ENCODE results near the gene SLC27A5. TPM values are rescaled to one million over a fixed set of nuclear protein-coding genes. Genes with fewer than 3 reads are reported as not detected.

Gene SLC27A5
- total and polyA plus RNA-seq, 9 of the 15 experiments (the other 6 are each of a cell fraction or from before 2014, with no cell fraction given) = 42.2 to 318 (median 64.7) TPM

DNA sequence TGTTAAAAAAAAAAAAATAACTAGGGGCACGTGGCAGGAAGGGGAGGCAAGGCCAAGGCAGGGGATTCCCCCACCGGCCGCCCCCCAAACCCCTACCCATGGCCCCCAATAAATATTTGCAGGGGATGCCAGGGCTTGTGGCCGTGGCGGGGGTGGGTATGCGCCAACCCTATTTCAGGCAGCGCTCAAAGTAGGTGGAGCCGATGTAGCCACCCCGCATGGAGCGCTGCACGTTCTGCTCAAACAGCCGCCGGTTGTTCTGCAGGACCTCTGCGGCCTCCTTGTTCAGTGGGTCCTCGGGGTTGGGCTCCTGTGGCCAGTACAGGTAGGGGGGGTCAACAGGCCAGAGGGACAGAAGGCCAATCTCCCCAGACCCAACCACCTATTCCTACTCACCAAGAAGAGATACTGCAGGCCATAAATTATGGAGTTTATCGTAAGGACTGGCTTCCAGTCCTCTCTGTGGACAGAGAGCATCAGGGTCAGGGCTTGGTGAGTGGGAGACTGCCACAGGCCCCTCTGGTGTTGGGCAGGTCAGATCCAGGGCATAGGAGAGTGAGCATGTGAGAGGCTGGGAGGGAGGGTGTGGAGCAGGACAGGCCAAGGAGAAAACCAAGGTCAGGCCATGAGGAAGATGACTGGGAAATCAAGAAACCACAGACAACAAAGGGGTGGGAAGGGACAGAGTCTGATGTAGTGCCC, 44.3 kb upstream of the SLC27A5 start (continued):
- TF ChIP-seq, protein P1, sequence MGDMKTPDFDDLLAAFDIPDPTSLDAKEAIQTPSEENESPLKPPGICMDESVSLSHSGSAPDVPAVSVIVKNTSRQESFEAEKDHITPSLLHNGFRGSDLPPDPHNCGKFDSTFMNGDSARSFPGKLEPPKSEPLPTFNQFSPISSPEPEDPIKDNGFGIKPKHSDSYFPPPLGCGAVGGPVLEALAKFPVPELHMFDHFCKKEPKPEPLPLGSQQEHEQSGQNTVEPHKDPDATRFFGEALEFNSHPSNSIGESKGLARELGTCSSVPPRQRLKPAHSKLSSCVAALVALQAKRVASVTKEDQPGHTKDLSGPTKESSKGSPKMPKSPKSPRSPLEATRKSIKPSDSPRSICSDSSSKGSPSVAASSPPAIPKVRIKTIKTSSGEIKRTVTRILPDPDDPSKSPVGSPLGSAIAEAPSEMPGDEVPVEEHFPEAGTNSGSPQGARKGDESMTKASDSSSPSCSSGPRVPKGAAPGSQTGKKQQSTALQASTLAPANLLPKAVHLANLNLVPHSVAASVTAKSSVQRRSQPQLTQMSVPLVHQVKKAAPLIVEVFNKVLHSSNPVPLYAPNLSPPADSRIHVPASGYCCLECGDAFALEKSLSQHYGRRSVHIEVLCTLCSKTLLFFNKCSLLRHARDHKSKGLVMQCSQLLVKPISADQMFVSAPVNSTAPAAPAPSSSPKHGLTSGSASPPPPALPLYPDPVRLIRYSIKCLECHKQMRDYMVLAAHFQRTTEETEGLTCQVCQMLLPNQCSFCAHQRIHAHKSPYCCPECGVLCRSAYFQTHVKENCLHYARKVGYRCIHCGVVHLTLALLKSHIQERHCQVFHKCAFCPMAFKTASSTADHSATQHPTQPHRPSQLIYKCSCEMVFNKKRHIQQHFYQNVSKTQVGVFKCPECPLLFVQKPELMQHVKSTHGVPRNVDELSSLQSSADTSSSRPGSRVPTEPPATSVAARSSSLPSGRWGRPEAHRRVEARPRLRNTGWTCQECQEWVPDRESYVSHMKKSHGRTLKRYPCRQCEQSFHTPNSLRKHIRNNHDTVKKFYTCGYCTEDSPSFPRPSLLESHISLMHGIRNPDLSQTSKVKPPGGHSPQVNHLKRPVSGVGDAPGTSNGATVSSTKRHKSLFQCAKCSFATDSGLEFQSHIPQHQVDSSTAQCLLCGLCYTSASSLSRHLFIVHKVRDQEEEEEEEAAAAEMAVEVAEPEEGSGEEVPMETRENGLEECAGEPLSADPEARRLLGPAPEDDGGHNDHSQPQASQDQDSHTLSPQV (IDR thresholded peaks at IDR 0.05) = no peak
- TF ChIP-seq CEBPB (tag; IDR thresholded peaks at IDR 0.05) (no peak), ZNF316 (IDR thresholded peaks at IDR 0.05) (no peak), RBFOX2 (IDR thresholded peaks at IDR 0.05; ENCODE audit: low read depth, low read length) (peak; percentile 55; the same call in 1 of the 2 replicates), KDM1A (IDR thresholded peaks at IDR 0.05) (no peak), KHSRP (IDR thresholded peaks at IDR 0.05) (no peak), ZNF699 (CRISPR knock-in tag; IDR thresholded peaks at IDR 0.05; ENCODE audit: insufficient replicate concordance) (no peak), ELF4 (CRISPR knock-in tag; IDR thresholded peaks at IDR 0.05) (no peak)
- TF ChIP-seq, protein P2, sequence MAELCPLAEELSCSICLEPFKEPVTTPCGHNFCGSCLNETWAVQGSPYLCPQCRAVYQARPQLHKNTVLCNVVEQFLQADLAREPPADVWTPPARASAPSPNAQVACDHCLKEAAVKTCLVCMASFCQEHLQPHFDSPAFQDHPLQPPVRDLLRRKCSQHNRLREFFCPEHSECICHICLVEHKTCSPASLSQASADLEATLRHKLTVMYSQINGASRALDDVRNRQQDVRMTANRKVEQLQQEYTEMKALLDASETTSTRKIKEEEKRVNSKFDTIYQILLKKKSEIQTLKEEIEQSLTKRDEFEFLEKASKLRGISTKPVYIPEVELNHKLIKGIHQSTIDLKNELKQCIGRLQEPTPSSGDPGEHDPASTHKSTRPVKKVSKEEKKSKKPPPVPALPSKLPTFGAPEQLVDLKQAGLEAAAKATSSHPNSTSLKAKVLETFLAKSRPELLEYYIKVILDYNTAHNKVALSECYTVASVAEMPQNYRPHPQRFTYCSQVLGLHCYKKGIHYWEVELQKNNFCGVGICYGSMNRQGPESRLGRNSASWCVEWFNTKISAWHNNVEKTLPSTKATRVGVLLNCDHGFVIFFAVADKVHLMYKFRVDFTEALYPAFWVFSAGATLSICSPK (IDR thresholded peaks at IDR 0.05; ENCODE audit: borderline replicate concordance) = no peak
- TF ChIP-seq, protein P3, sequence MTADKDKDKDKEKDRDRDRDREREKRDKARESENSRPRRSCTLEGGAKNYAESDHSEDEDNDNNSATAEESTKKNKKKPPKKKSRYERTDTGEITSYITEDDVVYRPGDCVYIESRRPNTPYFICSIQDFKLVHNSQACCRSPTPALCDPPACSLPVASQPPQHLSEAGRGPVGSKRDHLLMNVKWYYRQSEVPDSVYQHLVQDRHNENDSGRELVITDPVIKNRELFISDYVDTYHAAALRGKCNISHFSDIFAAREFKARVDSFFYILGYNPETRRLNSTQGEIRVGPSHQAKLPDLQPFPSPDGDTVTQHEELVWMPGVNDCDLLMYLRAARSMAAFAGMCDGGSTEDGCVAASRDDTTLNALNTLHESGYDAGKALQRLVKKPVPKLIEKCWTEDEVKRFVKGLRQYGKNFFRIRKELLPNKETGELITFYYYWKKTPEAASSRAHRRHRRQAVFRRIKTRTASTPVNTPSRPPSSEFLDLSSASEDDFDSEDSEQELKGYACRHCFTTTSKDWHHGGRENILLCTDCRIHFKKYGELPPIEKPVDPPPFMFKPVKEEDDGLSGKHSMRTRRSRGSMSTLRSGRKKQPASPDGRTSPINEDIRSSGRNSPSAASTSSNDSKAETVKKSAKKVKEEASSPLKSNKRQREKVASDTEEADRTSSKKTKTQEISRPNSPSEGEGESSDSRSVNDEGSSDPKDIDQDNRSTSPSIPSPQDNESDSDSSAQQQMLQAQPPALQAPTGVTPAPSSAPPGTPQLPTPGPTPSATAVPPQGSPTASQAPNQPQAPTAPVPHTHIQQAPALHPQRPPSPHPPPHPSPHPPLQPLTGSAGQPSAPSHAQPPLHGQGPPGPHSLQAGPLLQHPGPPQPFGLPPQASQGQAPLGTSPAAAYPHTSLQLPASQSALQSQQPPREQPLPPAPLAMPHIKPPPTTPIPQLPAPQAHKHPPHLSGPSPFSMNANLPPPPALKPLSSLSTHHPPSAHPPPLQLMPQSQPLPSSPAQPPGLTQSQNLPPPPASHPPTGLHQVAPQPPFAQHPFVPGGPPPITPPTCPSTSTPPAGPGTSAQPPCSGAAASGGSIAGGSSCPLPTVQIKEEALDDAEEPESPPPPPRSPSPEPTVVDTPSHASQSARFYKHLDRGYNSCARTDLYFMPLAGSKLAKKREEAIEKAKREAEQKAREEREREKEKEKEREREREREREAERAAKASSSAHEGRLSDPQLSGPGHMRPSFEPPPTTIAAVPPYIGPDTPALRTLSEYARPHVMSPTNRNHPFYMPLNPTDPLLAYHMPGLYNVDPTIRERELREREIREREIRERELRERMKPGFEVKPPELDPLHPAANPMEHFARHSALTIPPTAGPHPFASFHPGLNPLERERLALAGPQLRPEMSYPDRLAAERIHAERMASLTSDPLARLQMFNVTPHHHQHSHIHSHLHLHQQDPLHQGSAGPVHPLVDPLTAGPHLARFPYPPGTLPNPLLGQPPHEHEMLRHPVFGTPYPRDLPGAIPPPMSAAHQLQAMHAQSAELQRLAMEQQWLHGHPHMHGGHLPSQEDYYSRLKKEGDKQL (CRISPR knock-in tag; IDR thresholded peaks at IDR 0.05; ENCODE audit: borderline replicate concordance) = no peak
- TF ChIP-seq, protein P4, sequence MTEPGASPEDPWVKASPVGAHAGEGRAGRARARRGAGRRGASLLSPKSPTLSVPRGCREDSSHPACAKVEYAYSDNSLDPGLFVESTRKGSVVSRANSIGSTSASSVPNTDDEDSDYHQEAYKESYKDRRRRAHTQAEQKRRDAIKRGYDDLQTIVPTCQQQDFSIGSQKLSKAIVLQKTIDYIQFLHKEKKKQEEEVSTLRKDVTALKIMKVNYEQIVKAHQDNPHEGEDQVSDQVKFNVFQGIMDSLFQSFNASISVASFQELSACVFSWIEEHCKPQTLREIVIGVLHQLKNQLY (CRISPR knock-in tag; conservative IDR thresholded peaks at IDR 0.05) = no peak
- TF ChIP-seq, protein P5, sequence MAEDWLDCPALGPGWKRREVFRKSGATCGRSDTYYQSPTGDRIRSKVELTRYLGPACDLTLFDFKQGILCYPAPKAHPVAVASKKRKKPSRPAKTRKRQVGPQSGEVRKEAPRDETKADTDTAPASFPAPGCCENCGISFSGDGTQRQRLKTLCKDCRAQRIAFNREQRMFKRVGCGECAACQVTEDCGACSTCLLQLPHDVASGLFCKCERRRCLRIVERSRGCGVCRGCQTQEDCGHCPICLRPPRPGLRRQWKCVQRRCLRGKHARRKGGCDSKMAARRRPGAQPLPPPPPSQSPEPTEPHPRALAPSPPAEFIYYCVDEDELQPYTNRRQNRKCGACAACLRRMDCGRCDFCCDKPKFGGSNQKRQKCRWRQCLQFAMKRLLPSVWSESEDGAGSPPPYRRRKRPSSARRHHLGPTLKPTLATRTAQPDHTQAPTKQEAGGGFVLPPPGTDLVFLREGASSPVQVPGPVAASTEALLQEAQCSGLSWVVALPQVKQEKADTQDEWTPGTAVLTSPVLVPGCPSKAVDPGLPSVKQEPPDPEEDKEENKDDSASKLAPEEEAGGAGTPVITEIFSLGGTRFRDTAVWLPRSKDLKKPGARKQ (CRISPR knock-in tag; IDR thresholded peaks at IDR 0.05) = no peak

All from K562 (cell line).